Prostate gland (tissue), 2 donors: ENCODE measurements around the gene SPTY2D1.

ENCODE experiments used
- POLR2A ChIP-seq: fragments of 450-650 bp; IDR thresholded peaks from one replicate; pipeline ENCODE4 v1.6.1; 2016; ENCODE audit warnings: antibody characterized with exemption, mild to moderate bottlenecking
- POLR2AphosphoS5 ChIP-seq: sonication (generic); formaldehyde crosslinking; IDR thresholded peaks from one replicate; pipeline ENCODE4 v1.6.1; 2017; ENCODE audit warnings: antibody characterized with exemption
- TF ChIP-seq, protein P1 (sequence below), 4 experiments: fragments of 200-600 bp in 2 of 4; fragments of 450-650 bp in 2 of 4; sonication (generic) in 2 of 4; IDR thresholded peaks; 1 replicate in 3 of 4; 2 replicates in 1 of 4; pipeline ENCODE4 v1.5.1; 2016 to 2019; ENCODE audit warnings: antibody characterized with exemption in 4 of 4, mild to moderate bottlenecking in 2 of 4, moderate library complexity in 2 of 4

DNA sequence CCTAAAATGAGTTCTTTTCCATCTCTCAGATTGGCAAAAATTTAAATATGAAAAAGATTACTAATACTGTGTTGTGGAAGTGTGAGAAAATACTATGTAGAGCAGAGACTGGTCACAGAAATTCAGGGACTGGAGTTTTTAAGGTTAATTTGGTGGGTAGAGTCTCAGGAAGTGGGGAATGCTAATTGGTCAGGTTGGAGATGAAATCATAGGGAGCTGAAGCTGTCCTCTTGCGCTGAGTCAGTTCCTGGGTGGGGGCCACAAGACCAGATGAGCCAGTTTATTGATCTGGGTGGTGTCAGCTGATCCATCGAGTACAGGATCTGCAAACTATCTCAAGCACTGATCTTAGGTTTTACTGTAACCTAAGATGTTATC lies 35.1 kb upstream of the SPTY2D1 start:
- TF ChIP-seq, protein P1, sequence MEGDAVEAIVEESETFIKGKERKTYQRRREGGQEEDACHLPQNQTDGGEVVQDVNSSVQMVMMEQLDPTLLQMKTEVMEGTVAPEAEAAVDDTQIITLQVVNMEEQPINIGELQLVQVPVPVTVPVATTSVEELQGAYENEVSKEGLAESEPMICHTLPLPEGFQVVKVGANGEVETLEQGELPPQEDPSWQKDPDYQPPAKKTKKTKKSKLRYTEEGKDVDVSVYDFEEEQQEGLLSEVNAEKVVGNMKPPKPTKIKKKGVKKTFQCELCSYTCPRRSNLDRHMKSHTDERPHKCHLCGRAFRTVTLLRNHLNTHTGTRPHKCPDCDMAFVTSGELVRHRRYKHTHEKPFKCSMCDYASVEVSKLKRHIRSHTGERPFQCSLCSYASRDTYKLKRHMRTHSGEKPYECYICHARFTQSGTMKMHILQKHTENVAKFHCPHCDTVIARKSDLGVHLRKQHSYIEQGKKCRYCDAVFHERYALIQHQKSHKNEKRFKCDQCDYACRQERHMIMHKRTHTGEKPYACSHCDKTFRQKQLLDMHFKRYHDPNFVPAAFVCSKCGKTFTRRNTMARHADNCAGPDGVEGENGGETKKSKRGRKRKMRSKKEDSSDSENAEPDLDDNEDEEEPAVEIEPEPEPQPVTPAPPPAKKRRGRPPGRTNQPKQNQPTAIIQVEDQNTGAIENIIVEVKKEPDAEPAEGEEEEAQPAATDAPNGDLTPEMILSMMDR (IDR thresholded peaks at IDR 0.05) = no peak
- no peak for TF ChIP-seq POLR2A
- TF ChIP-seq POLR2AphosphoS5 = no peak
